ENCODE results near the gene CNR1. TPM values are rescaled to one million over a fixed set of nuclear protein-coding genes. Genes with fewer than 3 reads are reported as not detected.

CNR1 gene
- total and polyA plus RNA-seq, 12 donors: 0.19 to 1.3 (median 0.46) TPM

DNA sequence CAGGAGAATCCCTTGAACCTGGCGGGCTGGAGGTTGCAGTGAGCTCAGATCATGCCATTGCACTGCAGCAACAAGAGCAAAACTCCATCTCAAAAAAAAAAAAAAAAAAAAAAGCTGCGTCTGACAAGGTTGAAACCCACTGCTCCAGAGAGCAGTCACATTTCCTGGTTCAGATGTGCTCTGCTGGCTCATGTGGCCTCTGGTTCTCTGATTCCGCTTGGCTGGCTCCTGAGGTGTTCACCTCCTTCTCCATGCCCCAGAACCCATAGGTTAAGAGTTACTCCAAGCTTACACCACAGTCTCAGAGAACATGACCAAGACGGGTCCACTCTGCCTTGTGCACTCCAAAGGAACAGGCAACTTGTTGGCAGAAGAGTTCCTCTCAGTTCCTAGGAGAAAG is 8.8 kb upstream of the CNR1 start:
- DNase-seq (no peak), ATAC-seq (no peak)
- Histone ChIP-seq H3K4me1 (no peaks in the 10 kb centered on the region), H3K27me3 (peaks cover 0 to 20% (median 5%) of the 10 kb centered on the region in 7 donors), H3K36me3 (no peaks in the 10 kb centered on the region), H3K4me3 (no peak overlapping the region), H3K27ac (no peak overlapping the region), H3K9me3 (no peaks in the 10 kb centered on the region)
- TF ChIP-seq, protein P1, sequence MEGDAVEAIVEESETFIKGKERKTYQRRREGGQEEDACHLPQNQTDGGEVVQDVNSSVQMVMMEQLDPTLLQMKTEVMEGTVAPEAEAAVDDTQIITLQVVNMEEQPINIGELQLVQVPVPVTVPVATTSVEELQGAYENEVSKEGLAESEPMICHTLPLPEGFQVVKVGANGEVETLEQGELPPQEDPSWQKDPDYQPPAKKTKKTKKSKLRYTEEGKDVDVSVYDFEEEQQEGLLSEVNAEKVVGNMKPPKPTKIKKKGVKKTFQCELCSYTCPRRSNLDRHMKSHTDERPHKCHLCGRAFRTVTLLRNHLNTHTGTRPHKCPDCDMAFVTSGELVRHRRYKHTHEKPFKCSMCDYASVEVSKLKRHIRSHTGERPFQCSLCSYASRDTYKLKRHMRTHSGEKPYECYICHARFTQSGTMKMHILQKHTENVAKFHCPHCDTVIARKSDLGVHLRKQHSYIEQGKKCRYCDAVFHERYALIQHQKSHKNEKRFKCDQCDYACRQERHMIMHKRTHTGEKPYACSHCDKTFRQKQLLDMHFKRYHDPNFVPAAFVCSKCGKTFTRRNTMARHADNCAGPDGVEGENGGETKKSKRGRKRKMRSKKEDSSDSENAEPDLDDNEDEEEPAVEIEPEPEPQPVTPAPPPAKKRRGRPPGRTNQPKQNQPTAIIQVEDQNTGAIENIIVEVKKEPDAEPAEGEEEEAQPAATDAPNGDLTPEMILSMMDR (IDR thresholded peaks at IDR 0.05): no peak
- 77 to 84% methylated on average over 4 of the region's 4 CpGs for WGBS, 2 donors
- intact Hi-C loops (cut with DNase I): no loop called here

DNA sequence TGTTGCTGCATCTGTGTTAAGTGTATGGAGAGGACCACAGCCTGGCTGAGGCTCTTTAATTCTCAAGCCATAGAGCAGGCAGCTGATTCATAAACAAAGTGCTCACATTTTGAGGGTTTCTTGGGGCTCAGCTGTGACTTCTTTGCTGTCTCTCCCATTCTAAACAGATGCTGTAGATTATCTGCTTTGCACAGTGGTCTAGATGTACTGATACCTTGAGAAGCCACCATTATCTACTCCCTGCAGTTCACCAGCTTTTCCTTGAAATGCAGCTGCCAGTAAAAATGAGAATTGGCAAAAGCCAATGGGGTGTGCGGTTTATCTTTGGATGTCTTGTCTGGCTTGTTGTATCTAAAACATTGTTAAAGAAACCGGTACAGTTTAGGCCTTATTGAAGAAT is 5.2 kb upstream of the CNR1 start:
- intact Hi-C loops (cut with DNase I): no loop called here
- H3K9me3 ChIP-seq: no peaks in the 10 kb centered on the region
- no peak overlapping the region for H3K4me3 ChIP-seq
- H3K36me3 ChIP-seq: no peaks in the 10 kb centered on the region
- H3K27me3 ChIP-seq: peaks cover 11 to 48% (median 32%) of the 10 kb centered on the region in 7 donors
- TF ChIP-seq, protein P1 (IDR thresholded peaks at IDR 0.05): no peak
- peaks cover 0 to 11% (median 7%) of the 10 kb centered on the region in 9 donors for H3K4me1 ChIP-seq
- DNase-seq: no peak
- ATAC-seq: no peak
- WGBS, 2 donors: 84 to 87% methylated on average over 2 of the region's 2 CpGs
- H3K27ac ChIP-seq: no peak overlapping the region

DNA sequence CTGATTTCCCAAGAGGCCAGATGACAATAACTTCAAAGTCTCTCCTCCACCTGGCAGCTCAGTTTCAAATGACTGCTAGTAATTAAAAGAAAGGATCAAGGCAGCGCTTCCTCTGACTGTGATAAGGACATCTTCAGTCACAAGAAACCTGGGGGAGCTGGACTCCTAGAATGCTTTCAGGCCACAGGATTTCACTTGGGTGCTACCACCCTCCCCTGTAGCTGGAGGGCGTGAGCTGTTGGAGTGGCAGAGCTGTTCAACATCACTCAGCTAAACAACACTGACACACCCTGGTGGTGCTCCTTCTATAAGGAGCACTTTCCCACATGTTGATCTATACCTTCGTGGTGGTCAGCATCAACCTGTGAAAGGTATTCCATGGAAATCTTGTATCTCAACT is 2.2 kb upstream of the CNR1 start:
- TF ChIP-seq, protein P1 (IDR thresholded peaks at IDR 0.05): no peak
- WGBS, 2 donors: 53 to 63% methylated on average over 3 of the region's 3 CpGs
- intact Hi-C loops (cut with DNase I): no loop called here

DNA sequence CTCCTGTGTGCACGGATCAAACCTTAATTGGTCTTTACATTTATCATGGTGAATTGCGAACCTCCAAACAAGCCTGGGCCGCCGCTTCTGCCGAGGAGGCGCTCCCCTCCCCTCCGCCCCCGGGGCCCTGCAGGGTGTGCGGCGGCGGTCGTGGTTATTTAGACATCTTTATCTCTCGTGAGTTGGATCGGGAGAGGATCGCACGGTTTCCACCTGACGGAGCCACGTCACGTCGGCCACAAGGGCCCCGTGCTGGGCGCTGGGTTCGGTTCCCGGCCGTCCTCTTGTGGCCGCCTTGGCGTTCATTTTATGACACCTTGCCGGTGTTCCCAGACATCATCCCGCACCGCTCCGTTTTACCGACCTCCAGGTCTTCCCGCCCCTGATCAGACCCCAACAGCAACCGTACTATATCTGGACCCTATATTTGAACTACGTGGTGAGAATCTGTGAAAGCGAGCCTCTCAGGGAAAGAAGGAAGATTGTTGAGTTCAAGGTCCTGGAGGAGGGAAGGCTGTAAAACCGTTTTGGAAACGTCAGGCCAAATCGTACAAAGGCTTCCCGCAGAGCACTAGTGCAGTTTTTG is 1.3 kb upstream of the CNR1 start:
- ATAC-seq (no peak), DNase-seq (peak in 1 of 2 donors; percentile 10)
- Histone ChIP-seq H3K4me3 (peak overlapping the region in 9 of 10 donors; percentile 25 to 61 (median 55)), H3K36me3 (no peaks in the 10 kb centered on the region), H3K9me3 (no peaks in the 10 kb centered on the region), H3K27me3 (peaks cover 30 to 82% (median 65%) of the 10 kb centered on the region in 7 donors), H3K27ac (no peak overlapping the region), H3K4me1 (peaks cover 2 to 20% (median 14%) of the 10 kb centered on the region in 9 donors)
- WGBS, 2 donors: 3 to 7% methylated on average over 40 of the region's 40 CpGs
- TF ChIP-seq, protein P1 (IDR thresholded peaks at IDR 0.05): no peak
- intact Hi-C loops (cut with DNase I): no loop called here

More for the DNA sequence above, 2.2 kb upstream of the CNR1 start:
- ATAC-seq (no peak), DNase-seq (no peak)
- Histone ChIP-seq H3K4me3 (no peak overlapping the region), H3K4me1 (peaks cover 2 to 20% (median 14%) of the 10 kb centered on the region in 9 donors), H3K27ac (no peak overlapping the region), H3K36me3 (no peaks in the 10 kb centered on the region), H3K27me3 (peaks cover 30 to 78% (median 56%) of the 10 kb centered on the region in 7 donors), H3K9me3 (no peaks in the 10 kb centered on the region)

All from heart right ventricle (tissue), 16 donors.